HG03521 (cell line): ENCODE data around the gene GOLGA6L7.
"Not testable (repeated sequence)": the region's sequence is repeated elsewhere in the genome, so short reads cannot be mapped to it uniquely, and the experiment has no call there.

ENCODE experiments used
- ATAC-seq: cut with Tn5 transposase; IDR thresholded peaks from one replicate; pipeline ENCODE4 v1.9.1; 2021; ENCODE audit warnings: mild to moderate bottlenecking, moderate library complexity; ENCODE audit not compliant: unreplicated experiment

The GOLGA6L7 gene

GRCh38 chr15:28885128-28885629 lies 36.7 kb upstream of the GOLGA6L7 start:
- ATAC-seq: no peak

DNA sequence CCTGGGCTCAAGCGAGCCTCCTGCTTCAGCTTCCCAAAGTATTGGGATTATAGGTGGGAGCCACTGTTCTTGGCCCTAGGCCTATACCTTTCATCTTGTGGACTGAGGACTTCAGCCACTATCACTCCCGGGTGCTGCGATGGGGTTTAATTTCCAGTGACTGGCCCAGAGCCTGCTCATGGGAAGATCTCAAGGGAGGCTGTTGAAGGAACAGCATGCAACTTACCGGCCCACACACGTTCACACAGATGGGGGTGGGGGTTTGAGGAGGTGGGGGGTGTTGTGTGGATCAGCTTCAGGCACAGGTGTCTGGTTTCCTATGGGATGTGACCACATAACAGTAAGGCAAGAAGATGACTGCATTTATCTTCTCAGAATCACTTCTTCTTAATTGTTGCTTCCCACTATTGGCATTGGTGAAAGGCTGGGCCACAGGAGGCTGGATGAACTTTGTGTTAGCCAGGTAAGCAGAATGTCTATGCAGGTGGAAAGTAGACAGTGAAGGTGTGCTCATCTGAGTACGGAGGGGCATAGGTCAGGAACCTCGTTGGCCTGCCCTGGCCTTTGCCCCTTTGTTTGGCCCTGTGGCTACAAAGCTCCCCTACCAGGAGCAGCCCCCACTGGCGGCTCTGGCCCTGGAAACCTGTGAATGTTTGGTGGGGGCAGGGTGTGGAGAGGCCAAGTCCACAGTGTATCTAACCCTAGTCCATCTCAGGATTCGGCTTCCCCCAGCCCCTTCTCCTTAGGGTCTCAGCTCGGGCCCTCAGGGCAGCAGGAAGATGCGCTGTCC lies 35.9 kb upstream of the GOLGA6L7 start:
- ATAC-seq: no peak

DNA sequence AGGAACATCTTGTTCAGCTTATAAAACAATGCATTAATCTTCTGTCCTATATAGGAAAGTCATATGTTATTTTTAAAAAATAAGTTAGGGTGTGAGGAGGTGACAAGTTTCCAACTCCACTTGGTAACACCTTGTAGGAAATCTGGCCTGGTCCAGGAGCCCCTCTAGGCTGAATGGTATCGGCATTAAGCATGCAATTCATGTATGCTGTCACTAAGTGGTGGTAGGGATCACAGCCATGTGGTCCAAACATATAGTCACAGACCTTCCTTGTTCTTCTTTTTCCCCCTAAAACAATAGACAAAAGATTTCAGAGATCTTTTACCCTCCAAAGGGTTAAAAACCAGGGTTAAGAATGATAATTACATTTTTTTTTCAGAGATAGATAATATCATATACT lies 33.2 kb upstream of the GOLGA6L7 start:
- ATAC-seq: no peak

DNA sequence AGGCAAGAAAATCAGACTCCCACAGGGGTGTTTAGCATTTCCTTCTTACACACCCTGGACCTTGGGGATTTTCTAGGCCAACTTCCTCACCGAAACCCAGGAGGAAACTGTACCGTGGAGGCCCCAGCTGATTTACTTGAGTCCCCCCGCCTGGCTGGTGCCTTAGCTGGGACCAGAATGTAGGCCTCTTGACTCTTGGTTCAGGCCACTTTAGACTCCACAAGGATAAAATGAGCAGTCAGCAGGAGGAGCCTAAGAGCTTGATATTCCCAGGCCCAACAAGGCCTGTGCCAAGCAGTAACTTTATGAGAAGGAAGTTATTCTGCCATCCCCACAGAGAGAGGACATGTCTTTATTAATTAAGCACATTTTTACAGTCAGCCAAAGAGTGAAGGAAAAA lies 32.7 kb upstream of the GOLGA6L7 start:
- ATAC-seq: no peak

- ATAC-seq: no peak
Measured at GRCh38 chr15:28880680-28881079, 32.2 kb upstream of the GOLGA6L7 start.

DNA sequence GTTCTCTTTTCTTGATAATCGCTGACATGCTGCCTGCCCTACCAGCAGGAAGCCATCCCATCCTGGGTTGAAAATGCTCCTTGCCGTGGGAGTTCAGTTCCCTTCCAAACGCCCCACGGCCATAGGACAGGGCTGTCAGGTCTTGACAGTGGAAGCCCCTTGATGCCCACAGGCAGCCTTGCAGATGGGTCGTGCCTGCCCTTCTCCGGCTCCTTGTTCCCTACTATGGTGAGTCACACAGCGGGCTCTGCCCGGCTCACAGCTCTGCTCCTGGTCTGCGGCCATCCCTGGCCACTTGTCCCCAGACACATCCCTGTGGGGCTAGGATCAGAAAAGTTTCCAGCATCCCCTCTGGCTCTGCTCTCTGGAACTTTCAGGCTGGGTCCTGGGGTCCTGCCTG lies 31.1 kb upstream of the GOLGA6L7 start:
- ATAC-seq: no peak

- no peak for ATAC-seq
Measured at GRCh38 chr15:28878209-28878608, 29.8 kb upstream of the GOLGA6L7 start.

- ATAC-seq: no peak
Measured at GRCh38 chr15:28876845-28877185, 28.4 kb upstream of the GOLGA6L7 start.

DNA sequence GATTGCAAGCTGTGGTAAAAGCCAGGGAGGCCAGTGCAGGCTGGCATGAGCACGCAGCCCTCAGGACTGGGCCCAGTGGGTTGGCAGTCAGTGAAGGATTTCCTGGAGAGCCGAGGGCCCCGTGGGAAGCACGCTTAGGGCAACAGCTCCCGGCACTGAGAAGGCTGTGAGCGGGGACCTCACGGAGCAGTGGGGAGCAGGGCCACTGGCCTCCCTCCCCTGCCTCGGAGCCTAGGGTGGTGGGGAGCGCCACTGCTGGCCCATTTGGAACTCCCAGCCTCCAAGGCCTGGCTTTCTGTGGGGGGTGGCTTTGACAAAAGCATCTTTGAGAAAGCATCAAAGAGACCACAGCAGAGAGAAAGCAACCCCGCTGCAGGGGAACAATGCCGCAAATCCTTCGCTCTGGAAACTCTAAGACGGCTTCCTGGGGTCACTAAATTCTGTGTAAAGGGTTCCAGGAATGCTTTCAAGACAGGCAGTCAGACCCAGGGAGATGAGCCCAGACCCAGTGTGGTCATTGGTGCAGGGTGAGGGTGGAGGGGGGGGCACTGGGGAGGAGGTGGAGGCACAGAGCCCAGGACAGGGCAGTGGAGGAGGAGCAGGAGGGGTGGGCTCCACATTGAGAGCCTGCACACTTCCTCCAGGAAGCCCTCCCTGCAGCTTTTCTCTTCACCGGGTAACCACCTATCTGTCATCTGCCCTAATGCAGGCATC lies 27.8 kb upstream of the GOLGA6L7 start:
- no peak for ATAC-seq

DNA sequence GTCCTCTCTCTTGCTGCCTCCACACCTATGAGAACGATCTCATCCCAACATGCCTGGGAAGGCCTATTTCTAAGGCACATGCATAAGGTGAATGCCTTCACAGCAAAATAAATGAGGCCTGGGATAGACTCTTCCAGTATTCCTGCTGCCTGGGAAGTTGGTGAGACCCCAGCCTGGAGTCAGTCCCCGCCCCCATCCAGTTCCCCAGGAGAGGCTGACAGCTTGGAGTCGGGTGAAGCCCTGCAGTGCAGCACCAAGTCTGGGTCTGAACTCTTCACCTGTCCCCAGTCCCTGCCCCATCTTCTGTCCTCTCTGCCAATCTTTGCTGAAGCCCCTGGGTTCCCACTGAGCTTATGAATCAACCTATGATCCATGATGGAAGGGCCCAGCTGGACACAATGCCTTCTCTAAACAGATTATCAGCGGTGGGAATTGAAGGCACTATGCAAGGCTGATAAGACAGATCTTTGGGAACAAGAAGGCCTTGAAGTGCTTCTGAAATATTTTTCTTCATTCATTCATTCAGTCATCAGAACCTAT lies 27.1 kb upstream of the GOLGA6L7 start:
- ATAC-seq: no peak

DNA sequence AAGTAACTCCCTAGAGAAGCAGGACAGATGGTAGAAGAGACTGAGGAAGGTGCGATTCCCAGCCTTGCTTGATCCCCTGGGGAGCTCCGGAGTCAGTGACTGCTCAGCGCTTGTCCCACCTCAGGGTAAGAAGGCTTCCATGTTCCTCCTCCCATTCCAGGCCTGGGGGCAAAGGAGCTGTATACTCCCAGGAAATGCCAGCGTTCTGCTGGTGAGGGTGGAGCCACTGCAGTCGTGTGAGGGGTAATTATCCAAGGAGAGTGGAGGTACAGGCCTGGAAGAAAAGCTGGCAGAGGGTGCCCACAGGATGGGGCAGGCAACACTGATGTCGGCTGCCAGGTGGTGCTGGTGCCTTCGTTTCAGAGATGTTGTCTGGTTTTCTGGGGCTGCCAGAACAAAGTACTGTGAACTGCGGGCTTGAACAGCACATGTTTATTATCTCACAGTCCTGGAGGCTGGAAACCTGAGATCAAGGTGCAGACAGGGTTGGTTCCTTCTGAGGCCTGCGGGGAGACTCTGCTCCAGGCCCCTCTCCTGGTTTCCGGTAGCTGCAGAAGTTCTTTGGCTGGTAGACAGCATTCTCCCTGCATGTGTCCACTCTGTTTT lies 25.2 kb upstream of the GOLGA6L7 start:
- no peak for ATAC-seq

- ATAC-seq: no peak
Measured at GRCh38 chr15:28873006-28873405, 24.6 kb upstream of the GOLGA6L7 start.

GRCh38 chr15:28871168-28871567 lies 22.7 kb upstream of the GOLGA6L7 start:
- no peak for ATAC-seq

GRCh38 chr15:28868744-28869345 lies 20.4 kb upstream of the GOLGA6L7 start:
- ATAC-seq: no peak

GRCh38 chr15:28861589-28862293 lies 13.3 kb upstream of the GOLGA6L7 start:
- ATAC-seq: not testable (repeated sequence)

DNA sequence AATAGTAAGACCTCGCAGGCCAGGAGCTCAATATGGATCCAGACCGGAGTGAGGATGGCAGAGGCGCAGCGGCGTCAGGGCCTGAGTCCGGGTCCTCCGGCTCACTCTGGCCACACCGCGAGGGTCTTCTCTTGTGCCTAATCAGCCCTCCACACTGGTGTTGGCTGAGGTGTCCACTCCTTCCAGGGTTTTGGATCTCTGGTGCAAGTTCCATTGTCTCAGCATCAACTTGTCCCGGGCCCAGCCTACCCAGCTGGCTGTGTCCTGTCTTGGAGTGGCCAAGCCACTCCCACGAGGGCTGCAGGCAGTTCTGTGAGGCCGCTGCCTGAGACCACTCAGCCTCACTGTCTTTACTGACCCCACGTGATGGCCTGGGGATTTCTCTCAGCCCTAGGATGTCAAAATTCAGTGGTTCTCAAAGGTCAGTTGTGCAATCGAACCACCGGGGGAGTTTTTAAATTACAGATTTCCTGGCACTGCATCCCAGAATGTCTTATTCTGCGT lies 12.6 kb upstream of the GOLGA6L7 start:
- no peak for ATAC-seq

GRCh38 chr15:28854578-28854977 lies 6.1 kb upstream of the GOLGA6L7 start:
- not testable (repeated sequence) for ATAC-seq

GRCh38 chr15:28853654-28854053 lies 5.2 kb upstream of the GOLGA6L7 start:
- ATAC-seq: not testable (repeated sequence)

DNA sequence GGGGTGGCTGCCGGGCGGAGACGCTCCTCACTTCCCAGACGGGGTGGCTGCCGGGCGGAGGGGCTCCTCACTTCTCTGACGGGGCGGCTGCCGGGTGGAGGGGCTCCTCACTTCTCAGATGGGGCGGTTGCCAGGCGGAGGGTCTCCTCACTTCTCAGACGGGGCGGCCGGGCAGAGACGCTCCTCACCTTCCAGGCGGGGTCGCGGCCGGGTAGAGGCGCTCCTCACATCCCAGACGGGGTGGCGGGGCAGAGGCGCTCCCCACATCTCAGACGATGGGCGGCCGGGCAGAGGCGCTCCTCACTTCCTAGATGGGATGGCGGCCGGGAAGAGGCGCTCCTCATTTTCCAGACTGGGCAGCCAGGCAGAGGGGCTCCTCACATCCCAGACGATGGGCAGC lies 1.3 kb upstream of the GOLGA6L7 start:
- not testable (repeated sequence) for ATAC-seq

DNA sequence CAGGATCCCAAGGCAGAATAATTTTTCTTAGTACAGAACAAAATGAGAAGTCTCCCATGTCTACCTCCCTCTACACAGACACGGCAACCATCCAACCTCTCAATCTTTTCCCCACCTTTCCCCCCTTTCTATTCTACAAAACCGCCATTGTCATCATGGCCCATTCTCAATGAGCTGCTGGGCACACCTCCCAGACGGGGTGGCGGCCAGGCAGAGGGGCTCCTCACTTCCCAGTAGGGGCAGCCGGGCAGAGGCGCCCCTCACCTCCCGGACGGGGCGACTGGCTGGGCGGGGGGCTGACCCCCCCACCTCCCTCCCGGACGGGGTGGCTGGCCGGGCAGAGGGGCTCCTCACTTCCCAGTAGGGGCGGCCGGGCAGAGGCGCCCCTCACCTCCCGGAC lies 827 bp upstream of the GOLGA6L7 start:
- not testable (repeated sequence) for ATAC-seq
